Coronary artery (tissue), 2 donors: ENCODE measurements around the gene MDM2.

Source experiments
- DNase-seq: peaks from one replicate; pipeline ENCODE4 v3.0.0-alpha.2; 2017; ENCODE audit warnings: low spot score
- H3K27ac ChIP-seq, 2 donors: fragments of 200-600 bp; sonication (generic); one replicate each; pipeline ENCODE4 v1.5.1; 2016 to 2019
- H3K4me3 ChIP-seq: fragments of 200-600 bp; sonication (generic); 2 replicates; pipeline ENCODE4 v1.5.1; 2016; ENCODE audit warnings: mild to moderate bottlenecking, moderate library complexity
- TF ChIP-seq, protein P1 (sequence below): fragments of 200-600 bp; sonication (generic); IDR thresholded peaks from one replicate; pipeline ENCODE4 v1.5.1; 2019; ENCODE audit warnings: antibody characterized with exemption

The MDM2 gene

DNA sequence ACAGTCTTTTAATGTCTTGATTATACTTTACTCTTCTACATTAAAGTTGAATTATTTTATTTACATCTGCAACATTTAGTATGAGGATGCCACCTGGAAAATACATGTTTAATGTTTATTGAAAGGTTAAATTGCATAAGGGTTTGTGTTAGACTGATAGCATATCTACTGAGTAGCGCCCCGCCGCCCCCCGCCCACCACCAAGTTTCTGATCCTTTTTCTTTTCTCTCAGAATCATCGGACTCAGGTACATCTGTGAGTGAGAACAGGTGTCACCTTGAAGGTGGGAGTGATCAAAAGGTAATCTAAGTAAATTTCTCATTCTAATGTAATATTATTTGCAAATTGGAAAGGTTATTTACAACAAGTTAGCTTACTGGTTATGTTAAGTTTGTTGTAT, 16.2 kb downstream of the MDM2 start:
- TF ChIP-seq, protein P1, sequence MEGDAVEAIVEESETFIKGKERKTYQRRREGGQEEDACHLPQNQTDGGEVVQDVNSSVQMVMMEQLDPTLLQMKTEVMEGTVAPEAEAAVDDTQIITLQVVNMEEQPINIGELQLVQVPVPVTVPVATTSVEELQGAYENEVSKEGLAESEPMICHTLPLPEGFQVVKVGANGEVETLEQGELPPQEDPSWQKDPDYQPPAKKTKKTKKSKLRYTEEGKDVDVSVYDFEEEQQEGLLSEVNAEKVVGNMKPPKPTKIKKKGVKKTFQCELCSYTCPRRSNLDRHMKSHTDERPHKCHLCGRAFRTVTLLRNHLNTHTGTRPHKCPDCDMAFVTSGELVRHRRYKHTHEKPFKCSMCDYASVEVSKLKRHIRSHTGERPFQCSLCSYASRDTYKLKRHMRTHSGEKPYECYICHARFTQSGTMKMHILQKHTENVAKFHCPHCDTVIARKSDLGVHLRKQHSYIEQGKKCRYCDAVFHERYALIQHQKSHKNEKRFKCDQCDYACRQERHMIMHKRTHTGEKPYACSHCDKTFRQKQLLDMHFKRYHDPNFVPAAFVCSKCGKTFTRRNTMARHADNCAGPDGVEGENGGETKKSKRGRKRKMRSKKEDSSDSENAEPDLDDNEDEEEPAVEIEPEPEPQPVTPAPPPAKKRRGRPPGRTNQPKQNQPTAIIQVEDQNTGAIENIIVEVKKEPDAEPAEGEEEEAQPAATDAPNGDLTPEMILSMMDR, result no peak
- no peak overlapping the region for H3K4me3 ChIP-seq
- DNase-seq, result no peak

GRCh38 chr12:68824597-68825250, 16.7 kb downstream of the MDM2 start:
- Histone ChIP-seq H3K27ac (no peak overlapping the region), H3K4me3 (no peak overlapping the region)
- TF ChIP-seq, protein P1, result no peak
- no peak for DNase-seq

More for the DNA sequence above, 16.2 kb downstream of the MDM2 start:
- no peak overlapping the region for H3K27ac ChIP-seq

GRCh38 chr12:68825569-68826217, 17.7 kb downstream of the MDM2 start:
- TF ChIP-seq, protein P1, result no peak
- no peak overlapping the region for H3K27ac ChIP-seq
- no peak overlapping the region for H3K4me3 ChIP-seq
- DNase-seq, result no peak

- TF ChIP-seq, protein P1, result no peak
- H3K4me3 ChIP-seq, result no peak overlapping the region
- DNase-seq, result no peak
- no peak overlapping the region for H3K27ac ChIP-seq
These were observed 20.1 kb downstream of the MDM2 start for GRCh38 chr12:68827895-68828671.

DNA sequence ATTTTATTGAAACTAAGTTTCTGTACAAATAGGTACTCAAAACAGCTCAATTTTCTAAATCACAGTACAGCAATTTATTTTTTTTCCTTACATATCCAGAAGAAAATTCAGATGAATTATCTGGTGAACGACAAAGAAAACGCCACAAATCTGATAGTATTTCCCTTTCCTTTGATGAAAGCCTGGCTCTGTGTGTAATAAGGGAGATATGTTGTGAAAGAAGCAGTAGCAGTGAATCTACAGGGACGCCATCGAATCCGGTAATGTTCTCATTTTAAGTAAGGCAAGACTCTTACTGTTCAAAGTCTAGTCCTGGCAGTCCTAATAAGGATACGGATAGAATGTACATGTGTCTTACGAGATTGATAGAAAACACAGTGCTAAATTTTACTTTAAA, 20.7 kb downstream of the MDM2 start:
- TF ChIP-seq, protein P1, result no peak
- H3K4me3 ChIP-seq, result no peak overlapping the region
- no peak for DNase-seq
- no peak overlapping the region for H3K27ac ChIP-seq

DNA sequence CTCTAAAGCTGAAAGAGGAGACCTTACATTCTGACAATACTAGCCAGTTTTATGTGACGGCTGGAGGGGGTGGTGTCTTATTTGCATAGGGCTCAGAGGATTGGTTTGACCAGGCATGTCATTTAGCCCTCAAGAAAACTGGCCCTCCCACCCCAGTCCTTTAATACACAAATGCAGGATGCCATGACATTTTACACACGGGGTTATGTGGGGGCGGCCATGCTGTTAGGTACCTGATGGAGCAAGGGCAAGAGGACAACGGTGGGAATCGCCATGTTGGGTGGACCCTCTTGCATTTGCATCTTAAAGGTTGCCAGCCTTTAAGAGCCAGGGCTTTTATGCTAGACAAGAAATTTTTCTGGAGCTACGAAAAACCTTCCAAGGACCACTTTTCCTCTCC, 23.3 kb downstream of the MDM2 start:
- TF ChIP-seq, protein P1, result no peak
- Histone ChIP-seq H3K4me3 (no peak overlapping the region), H3K27ac (no peak overlapping the region)
- DNase-seq, result no peak
